Stomach (tissue), 4 donors: ENCODE results near the gene ABLIM2.

Experiments used
- POLR2A ChIP-seq, 4 donors: fragments of 450-650 bp; IDR thresholded peaks; one replicate each; pipeline ENCODE4 v1.6.1; 2016; ENCODE audit warnings: antibody characterized with exemption in 4 of 4, control low read depth in 2 of 4, mild to moderate bottlenecking in 1 of 4, moderate library complexity in 1 of 4
- TF ChIP-seq, protein P1 (sequence below), 7 experiments: fragments of 450-650 bp in 4 of 7; fragments of 200-600 bp in 3 of 7; sonication (generic) in 3 of 7; IDR thresholded peaks; one replicate each; pipeline ENCODE4 v1.5.1; 2016 to 2019; ENCODE audit warnings: antibody characterized with exemption in 7 of 7, control low read depth in 2 of 7, mild to moderate bottlenecking in 1 of 7

DNA sequence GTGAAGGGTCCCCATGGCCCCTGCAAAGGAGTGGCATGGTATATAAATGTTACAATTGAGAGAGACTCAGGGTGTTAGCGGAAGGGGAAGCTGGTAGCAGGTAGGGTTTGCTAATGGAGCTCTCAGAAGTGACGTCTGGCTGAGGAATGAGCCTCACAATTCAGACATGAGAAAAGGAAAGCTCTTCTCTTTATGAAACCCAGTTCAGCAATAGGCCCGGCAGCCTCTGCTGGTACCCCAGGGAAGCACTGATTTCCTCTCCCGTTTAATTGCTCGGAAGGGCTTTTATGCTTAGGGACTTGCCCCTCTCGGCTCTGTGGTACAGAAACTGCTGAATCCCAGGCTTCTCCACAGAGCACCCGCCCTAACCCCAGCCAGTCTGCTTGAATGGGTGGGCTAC, 199.5 kb downstream of the ABLIM2 start:
- TF ChIP-seq, protein P1, sequence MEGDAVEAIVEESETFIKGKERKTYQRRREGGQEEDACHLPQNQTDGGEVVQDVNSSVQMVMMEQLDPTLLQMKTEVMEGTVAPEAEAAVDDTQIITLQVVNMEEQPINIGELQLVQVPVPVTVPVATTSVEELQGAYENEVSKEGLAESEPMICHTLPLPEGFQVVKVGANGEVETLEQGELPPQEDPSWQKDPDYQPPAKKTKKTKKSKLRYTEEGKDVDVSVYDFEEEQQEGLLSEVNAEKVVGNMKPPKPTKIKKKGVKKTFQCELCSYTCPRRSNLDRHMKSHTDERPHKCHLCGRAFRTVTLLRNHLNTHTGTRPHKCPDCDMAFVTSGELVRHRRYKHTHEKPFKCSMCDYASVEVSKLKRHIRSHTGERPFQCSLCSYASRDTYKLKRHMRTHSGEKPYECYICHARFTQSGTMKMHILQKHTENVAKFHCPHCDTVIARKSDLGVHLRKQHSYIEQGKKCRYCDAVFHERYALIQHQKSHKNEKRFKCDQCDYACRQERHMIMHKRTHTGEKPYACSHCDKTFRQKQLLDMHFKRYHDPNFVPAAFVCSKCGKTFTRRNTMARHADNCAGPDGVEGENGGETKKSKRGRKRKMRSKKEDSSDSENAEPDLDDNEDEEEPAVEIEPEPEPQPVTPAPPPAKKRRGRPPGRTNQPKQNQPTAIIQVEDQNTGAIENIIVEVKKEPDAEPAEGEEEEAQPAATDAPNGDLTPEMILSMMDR (IDR thresholded peaks at IDR 0.05), result no peak
- no peak for TF ChIP-seq POLR2A (IDR thresholded peaks at IDR 0.05)
